Measurements from ENCODE around the gene CREB3L4.
"Not testable (repeated sequence)": the region's sequence is repeated elsewhere in the genome, so short reads cannot be mapped to it uniquely, and the experiment has no call there.

The CREB3L4 gene

DNA sequence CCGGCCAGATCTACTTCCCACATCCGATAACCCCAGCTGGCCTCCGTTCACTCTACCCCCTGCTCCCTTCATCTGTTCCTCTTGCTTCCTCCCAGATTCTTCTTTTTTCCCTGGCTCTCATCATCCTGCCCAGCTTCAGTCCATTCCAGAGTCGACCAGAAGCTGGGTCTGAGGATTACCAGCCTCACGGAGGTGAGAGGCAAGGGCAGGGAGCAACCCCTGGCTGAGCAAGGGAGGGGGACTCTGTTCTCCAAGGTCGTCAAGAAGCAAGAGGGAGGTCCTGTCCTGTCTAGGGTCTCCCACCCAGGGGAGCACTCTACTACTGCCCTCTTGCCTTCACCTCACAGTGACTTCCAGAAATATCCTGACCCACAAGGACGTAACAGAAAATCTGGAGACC lies 5.8 kb downstream of the CREB3L4 start:
- CTCF ChIA-PET, result interaction anchor here (1.8 to 2.0 kb wide), 2 partner anchors 7 to 13 kb away, joined by 5 to 15 read pairs; partner anchors contain the start of gene RAB13
- no peak overlapping the region for H3K4me3 ChIP-seq (ENCODE audit: low read depth, low read length)
- no peak for DNase-seq (ENCODE audit: low read depth, low spot score)
- POLR2A ChIA-PET, result no interaction called here
- TF ChIP-seq, protein P1, sequence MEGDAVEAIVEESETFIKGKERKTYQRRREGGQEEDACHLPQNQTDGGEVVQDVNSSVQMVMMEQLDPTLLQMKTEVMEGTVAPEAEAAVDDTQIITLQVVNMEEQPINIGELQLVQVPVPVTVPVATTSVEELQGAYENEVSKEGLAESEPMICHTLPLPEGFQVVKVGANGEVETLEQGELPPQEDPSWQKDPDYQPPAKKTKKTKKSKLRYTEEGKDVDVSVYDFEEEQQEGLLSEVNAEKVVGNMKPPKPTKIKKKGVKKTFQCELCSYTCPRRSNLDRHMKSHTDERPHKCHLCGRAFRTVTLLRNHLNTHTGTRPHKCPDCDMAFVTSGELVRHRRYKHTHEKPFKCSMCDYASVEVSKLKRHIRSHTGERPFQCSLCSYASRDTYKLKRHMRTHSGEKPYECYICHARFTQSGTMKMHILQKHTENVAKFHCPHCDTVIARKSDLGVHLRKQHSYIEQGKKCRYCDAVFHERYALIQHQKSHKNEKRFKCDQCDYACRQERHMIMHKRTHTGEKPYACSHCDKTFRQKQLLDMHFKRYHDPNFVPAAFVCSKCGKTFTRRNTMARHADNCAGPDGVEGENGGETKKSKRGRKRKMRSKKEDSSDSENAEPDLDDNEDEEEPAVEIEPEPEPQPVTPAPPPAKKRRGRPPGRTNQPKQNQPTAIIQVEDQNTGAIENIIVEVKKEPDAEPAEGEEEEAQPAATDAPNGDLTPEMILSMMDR (IDR thresholded peaks at IDR 0.05; ENCODE audit: insufficient read depth, low read length, missing control alignments), result no peak

DNA sequence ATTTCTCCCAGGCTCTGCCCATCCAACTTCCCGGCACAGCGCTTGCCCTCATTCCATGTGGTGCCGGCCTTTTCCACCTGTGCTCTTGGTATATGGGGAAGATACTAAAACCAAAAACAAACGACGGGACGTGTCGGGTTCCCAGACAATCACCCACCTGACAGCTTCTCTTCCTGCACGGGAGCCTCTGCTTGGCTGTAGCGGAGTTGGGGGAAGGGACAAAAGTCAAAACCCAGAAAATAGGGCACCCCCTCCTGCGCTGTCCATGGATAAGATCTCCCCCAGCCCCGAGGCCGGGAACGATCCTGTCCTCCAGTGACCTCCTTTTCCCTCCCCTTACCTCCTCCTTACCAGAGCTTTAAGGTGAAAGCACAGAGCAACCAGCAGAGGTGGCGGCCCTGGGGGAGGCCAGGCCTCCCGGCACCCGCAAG lies 9.1 kb downstream of the CREB3L4 start:
- DNase-seq (ENCODE audit: low read depth, low spot score), result no peak
- TF ChIP-seq, protein P1 (IDR thresholded peaks at IDR 0.05; ENCODE audit: insufficient read depth, low read length, missing control alignments), result no peak
- ChIA-PET POLR2A (interaction anchor here (0.9 to 4.1 kb wide), 7 partner anchors 9 to 184 kb away, joined by 4 to 44 read pairs (median 9); partner anchors contain the start of genes CREB3L4, CRTC2, RAB13 and RPS27), CTCF (interaction anchor here (1.5 to 5.3 kb wide), 4 partner anchors 9 to 37 kb away, joined by 3 to 55 read pairs (median 30); partner anchors contain the start of genes CREB3L4, DENND4B and RAB13)
- H3K4me3 ChIP-seq (ENCODE audit: low read depth, low read length), result peak overlapping the region; percentile 98

DNA sequence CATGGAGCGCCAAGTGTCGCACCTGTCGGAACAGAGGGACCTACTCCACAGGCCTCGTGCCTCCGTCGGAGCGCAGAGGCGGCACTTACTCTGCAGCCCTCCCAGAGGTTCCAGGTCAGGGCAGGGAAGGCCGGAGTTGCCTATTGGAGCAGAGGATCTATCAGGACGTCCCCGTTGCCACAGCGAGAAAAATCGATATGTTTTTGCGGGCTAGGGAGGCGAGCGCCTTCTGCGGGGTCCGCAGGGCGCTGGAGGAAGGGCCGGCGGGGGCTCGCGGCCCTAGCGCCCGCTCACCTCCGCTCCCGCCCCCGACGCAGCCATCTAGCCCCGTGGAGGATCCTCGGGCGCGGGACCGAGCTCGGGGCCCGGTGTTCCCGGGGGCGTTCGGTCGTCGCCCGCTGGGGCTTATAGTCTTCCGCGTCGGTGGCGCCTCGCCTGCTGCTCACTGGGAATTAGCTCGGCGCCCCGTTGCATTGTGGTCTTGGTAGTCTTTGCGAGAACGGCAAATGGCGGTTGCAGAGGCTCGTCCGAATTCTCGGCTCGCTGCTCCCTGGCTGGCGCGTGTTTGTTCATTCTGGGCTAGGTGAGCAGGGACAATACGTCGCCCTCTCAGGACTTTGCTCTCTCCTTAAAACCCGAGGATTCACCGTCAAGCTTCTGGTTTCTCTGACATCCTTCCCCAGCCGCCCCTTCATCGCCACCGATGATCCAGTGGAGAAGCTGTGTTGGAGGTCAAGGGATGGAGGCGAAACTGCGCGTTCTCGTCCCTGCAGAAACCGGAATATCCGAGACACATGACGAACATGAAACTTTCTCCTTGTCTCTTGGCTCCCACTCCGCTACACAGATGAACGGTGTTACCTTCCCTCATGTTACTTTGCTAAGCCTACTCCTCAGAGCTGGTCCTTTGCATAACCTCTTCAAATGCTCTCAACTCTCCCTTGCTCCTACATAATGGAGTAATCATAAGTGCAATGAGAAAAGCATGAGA lies 9.8 kb downstream of the CREB3L4 start, which contains the start of gene JTB:
TSS of gene JTB (minus strand) at position 425 of the 991 bp plus-strand sequence. CDS start at position 3, 422 bp downstream.
- DNase-seq (ENCODE audit: low read depth, low spot score), result no peak
- ChIA-PET CTCF (interaction anchor here (1.2 to 5.3 kb wide), 9 partner anchors 9 to 300 kb away, joined by 3 to 55 read pairs (median 5); partner anchors contain the start of genes CREB3L4, DENND4B, NPR1 and RAB13), POLR2A (interaction anchor here (0.6 to 4.1 kb wide), 10 partner anchors 8 to 350 kb away, joined by 3 to 44 read pairs (median 4); partner anchors contain the start of genes CREB3L4, CRTC2, GATAD2B and RAB13)
- TF ChIP-seq, protein P1 (IDR thresholded peaks at IDR 0.05; ENCODE audit: insufficient read depth, low read length, missing control alignments), result no peak
- H3K4me3 ChIP-seq (ENCODE audit: low read depth, low read length), result peak within 1 kb of the TSS; percentile 98

DNA sequence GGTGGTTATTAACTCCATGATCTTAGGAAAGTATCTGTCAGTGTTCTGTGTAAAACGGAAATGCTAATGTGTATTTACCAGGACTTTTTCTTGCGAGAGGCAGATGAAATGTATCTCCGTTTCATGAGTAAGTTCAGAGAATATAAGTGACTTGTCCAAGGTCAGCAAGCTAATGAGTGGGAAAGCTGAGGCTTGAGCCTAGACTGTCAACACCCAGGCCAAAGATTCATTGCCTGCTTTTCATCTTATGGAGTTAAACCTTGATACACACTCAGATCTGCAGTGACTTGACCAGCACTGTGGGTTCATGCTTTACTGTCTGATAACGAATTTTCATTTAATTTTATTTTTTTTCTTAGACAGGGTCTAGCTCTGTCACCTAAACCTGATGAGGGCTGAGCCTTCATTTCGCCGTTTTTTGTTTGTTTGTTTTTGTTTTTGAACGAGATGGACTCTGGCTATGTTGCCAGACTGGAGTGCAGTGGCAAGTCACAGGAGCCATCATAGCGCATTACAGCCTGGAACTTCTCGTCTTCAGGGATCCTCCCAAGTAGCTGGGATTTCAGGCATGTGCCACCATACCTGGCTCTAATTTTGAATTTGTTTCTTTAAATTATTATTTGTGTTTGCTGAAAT lies 10.7 kb downstream of the CREB3L4 start:
- TF ChIP-seq, protein P1 (IDR thresholded peaks at IDR 0.05; ENCODE audit: insufficient read depth, low read length, missing control alignments), result no peak
- H3K4me3 ChIP-seq (ENCODE audit: low read depth, low read length), result peak overlapping the region; percentile 98
- DNase-seq (ENCODE audit: low read depth, low spot score), result no peak
- ChIA-PET POLR2A (interaction anchor here (0.6 to 4.1 kb wide), 4 partner anchors 11 to 15 kb away, joined by 4 to 44 read pairs (median 32); partner anchors contain the start of genes CREB3L4, RPS27 and SLC39A1), CTCF (interaction anchor here (1.2 to 5.3 kb wide), 8 partner anchors 8 to 300 kb away, joined by 3 to 55 read pairs (median 6); partner anchors contain the start of genes CREB3L4, DENND4B, NPR1 and RAB13)

DNA sequence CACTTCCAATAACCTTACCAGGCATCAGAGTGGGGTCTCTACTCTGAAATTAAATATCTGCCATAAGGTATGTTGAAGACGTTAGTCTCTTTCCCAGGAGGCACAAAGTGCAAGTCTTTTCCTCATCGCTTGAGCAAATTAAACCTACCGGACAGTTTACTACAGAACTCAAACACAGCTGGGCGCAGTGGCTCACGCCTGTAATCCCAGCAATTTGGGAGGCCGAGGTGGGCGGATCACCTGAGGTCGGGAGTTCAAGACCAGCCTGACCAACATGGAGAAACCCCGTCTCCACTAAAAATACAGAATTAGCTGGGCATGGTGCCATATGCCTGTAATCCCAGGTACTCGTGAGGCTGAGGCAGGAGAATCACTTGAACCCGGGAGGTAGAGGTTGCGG lies 11.4 kb downstream of the CREB3L4 start:
- ChIA-PET CTCF (interaction anchor here (2.3 to 5.3 kb wide), 4 partner anchors 7 to 301 kb away, joined by 8 to 55 read pairs (median 30); partner anchors contain the start of genes CREB3L4, DENND4B, NPR1 and RAB13), POLR2A (interaction anchor here (2.7 to 4.1 kb wide), 3 partner anchors 11 to 16 kb away, joined by 22 to 44 read pairs (median 42); partner anchors contain the start of genes CREB3L4, RPS27 and SLC39A1)
- H3K4me3 ChIP-seq (ENCODE audit: low read depth, low read length), result not testable (repeated sequence)

DNA sequence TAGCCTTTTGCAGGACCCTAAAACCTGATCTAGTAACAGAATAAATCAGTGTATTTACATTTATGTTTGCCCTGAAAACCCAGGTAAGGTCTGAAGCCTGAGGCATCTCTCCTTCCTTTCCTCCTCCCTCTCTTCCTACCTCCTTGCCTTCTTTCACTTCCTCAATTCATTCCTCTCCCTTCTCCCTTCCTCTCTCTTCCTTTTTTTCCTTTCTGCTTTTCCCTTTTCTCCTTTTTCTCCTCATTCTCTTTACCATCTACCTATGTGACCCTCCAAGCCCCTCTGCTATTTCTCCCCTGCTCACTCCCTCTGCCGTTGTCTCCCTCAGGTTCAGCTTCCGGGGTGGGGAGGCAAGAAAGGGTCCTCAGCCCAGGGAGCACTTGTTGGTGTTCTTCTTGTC lies 14.0 kb downstream of the CREB3L4 start:
- CTCF ChIA-PET; H3K4me3 ChIP-seq (ENCODE audit: low read depth, low read length); DNase-seq (ENCODE audit: low read depth, low spot score); POLR2A ChIA-PET: not testable (repeated sequence)

More for the DNA sequence above, 11.4 kb downstream of the CREB3L4 start:
- DNase-seq (ENCODE audit: low read depth, low spot score), result not testable (repeated sequence)
